Cardiac muscle cell (in vitro differentiated cells and primary cell): ENCODE measurements around the gene IL17D. TPM values are rescaled to one million over a fixed set of nuclear protein-coding genes. Genes with fewer than 3 reads are reported as not detected.
"Not testable (repeated sequence)": the region's sequence is repeated elsewhere in the genome, so short reads cannot be mapped to it uniquely, and the experiment has no call there.

ENCODE experiments used
- DNase-seq, 2 donors: peaks; one replicate each; pipeline versions ENCODE4 v3.0.0 to v3.0.0-alpha.2; 2010 to 2017; ENCODE audit warnings: low read depth in 1 of 2, low spot score in 1 of 2
- H3K27ac ChIP-seq: fragments of 200-600 bp; sonication (generic); 2 replicates; pipeline ENCODE4 v1.5.1; 2016
- H3K27me3 ChIP-seq: fragments of 200-600 bp; sonication (generic); 2 replicates; pipeline ENCODE4 v1.6.0; 2016; ENCODE audit warnings: control low read depth
- H3K36me3 ChIP-seq: fragments of 200-600 bp; sonication (generic); 2 replicates; pipeline ENCODE4 v1.5.1; 2016; ENCODE audit warnings: control low read depth
- H3K4me1 ChIP-seq: fragments of 200-600 bp; sonication (generic); 2 replicates; pipeline ENCODE4 v1.8.1; 2017; ENCODE audit warnings: low read depth, mild to moderate bottlenecking, mixed run types
- H3K4me3 ChIP-seq: fragments of 200-600 bp; sonication (generic); 2 replicates; pipeline ENCODE4 v1.5.1; 2016; ENCODE audit warnings: mild to moderate bottlenecking
- H3K9me3 ChIP-seq: fragments of 200-600 bp; sonication (generic); 2 replicates; pipeline ENCODE4 v1.5.1; 2017; ENCODE audit warnings: low read depth, mild to moderate bottlenecking, control low read depth
- CTCF ChIP-seq: IDR thresholded peaks from 2 replicates; pipeline ENCODE4 v1.5.1; 2012; ENCODE audit warnings: low read depth, mild to moderate bottlenecking, low read length
- polyA plus RNA-seq: library from polyadenylated mRNA; unstranded; fragments of >200 nt; fragmentation: Nextera tagmentation; extraction: Ambion mirVana; gene quantifications from 2 replicates; pipeline ENCODE4 v1.2.1, GENCODE V29; 2016
- total RNA-seq: library from RNA; depleted of rRNA; stranded (reverse); fragments of >200 nt; gene quantifications from 2 replicates; pipeline ENCODE4 v1.2.3, GENCODE V29; 2016

Gene IL17D
- total and polyA plus RNA-seq, 2 experiments from 2014 or later: 30.4 to 118 TPM

- Histone ChIP-seq H3K4me1 (peaks cover under 1% of the 10 kb centered on the region), H3K27me3 (no peaks in the 10 kb centered on the region), H3K27ac (no peak overlapping the region), H3K4me3 (no peak overlapping the region), H3K9me3 (no peaks in the 10 kb centered on the region), H3K36me3 (no peaks in the 10 kb centered on the region)
- TF ChIP-seq CTCF: no peak
- no peak for DNase-seq
Observed at GRCh38 chr13:20727856-20728255, 24.4 kb downstream of the IL17D start.

GRCh38 chr13:20728579-20729311, 25.2 kb downstream of the IL17D start:
- no peak for DNase-seq
- no peaks in the 10 kb centered on the region for H3K36me3 ChIP-seq
- H3K4me3 ChIP-seq: no peak overlapping the region
- TF ChIP-seq CTCF: no peak
- no peaks in the 10 kb centered on the region for H3K27me3 ChIP-seq
- no peak overlapping the region for H3K27ac ChIP-seq
- H3K4me1 ChIP-seq: no peaks in the 10 kb centered on the region
- no peaks in the 10 kb centered on the region for H3K9me3 ChIP-seq

GRCh38 chr13:20729633-20730585, 26.4 kb downstream of the IL17D start:
- TF ChIP-seq CTCF: no peak
- Histone ChIP-seq H3K4me3 (no peak overlapping the region), H3K4me1 (no peaks in the 10 kb centered on the region), H3K9me3 (no peaks in the 10 kb centered on the region), H3K27ac (no peak overlapping the region), H3K27me3 (no peaks in the 10 kb centered on the region), H3K36me3 (no peaks in the 10 kb centered on the region)
- DNase-seq: no peak

GRCh38 chr13:20738616-20739015, 35.1 kb downstream of the IL17D start:
- H3K27me3 ChIP-seq: no peaks in the 10 kb centered on the region
- no peak overlapping the region for H3K27ac ChIP-seq
- TF ChIP-seq CTCF: no peak
- no peak overlapping the region for H3K4me3 ChIP-seq
- DNase-seq: no peak
- no peaks in the 10 kb centered on the region for H3K36me3 ChIP-seq
- H3K9me3 ChIP-seq: no peaks in the 10 kb centered on the region
- no peaks in the 10 kb centered on the region for H3K4me1 ChIP-seq

- Histone ChIP-seq H3K4me3 (no peak overlapping the region), H3K4me1 (no peaks in the 10 kb centered on the region), H3K36me3 (no peaks in the 10 kb centered on the region), H3K27ac (no peak overlapping the region), H3K27me3 (no peaks in the 10 kb centered on the region), H3K9me3 (no peaks in the 10 kb centered on the region)
- TF ChIP-seq CTCF: no peak
- no peak for DNase-seq
Observed at GRCh38 chr13:20740021-20740420, 36.5 kb downstream of the IL17D start.

- H3K27ac ChIP-seq, DNase-seq, H3K4me1 ChIP-seq, H3K4me3 ChIP-seq, H3K36me3 ChIP-seq, H3K9me3 ChIP-seq, H3K27me3 ChIP-seq: not testable (repeated sequence)
Observed at GRCh38 chr13:20743830-20744404, 40.4 kb downstream of the IL17D start.
